ENCODE data around the gene METTL17. TPM values are rescaled to one million over a fixed set of nuclear protein-coding genes. Genes with fewer than 3 reads are reported as not detected.

Gene METTL17
- total RNA-seq, 1 donor from 2014 or later, result 34.4 TPM

DNA sequence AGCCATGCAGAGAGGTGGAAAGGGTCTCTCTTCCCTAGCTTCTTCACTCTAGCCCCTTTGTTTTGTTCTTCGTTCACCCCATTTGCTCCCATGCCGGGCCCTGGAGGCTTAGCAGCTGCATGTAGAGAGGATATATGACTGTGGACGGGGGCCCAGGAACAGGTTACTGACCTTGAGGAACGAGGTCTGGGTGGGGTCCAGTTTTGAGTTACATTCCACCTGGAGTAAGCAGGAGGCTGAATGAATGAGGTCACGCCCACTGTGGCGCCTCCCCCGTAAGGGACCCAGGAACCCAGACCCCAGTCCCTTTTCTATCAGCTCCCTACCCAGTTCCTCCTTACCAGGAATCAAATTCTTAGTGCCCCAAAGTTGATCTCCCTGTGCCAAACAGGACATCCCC lies 28.5 kb downstream of the METTL17 start:
- no peak for DNase-seq (ENCODE audit: low spot score)
- TF ChIP-seq, protein P1, sequence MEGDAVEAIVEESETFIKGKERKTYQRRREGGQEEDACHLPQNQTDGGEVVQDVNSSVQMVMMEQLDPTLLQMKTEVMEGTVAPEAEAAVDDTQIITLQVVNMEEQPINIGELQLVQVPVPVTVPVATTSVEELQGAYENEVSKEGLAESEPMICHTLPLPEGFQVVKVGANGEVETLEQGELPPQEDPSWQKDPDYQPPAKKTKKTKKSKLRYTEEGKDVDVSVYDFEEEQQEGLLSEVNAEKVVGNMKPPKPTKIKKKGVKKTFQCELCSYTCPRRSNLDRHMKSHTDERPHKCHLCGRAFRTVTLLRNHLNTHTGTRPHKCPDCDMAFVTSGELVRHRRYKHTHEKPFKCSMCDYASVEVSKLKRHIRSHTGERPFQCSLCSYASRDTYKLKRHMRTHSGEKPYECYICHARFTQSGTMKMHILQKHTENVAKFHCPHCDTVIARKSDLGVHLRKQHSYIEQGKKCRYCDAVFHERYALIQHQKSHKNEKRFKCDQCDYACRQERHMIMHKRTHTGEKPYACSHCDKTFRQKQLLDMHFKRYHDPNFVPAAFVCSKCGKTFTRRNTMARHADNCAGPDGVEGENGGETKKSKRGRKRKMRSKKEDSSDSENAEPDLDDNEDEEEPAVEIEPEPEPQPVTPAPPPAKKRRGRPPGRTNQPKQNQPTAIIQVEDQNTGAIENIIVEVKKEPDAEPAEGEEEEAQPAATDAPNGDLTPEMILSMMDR (IDR thresholded peaks at IDR 0.05), result no peak
- H3K27ac Mint-ChIP-seq (ENCODE audit: unreplicated experiment), result no peak overlapping the region
- peaks cover 2% of the 10 kb centered on the region for H3K27me3 Mint-ChIP-seq (ENCODE audit: low read depth)
- H3K4me1 Mint-ChIP-seq (ENCODE audit: low read depth), result no peaks in the 10 kb centered on the region
- no peaks in the 10 kb centered on the region for H3K9me3 Mint-ChIP-seq (ENCODE audit: low read depth)
- no peak overlapping the region for H3K4me3 Mint-ChIP-seq (ENCODE audit: unreplicated experiment)
- no peaks in the 10 kb centered on the region for H3K36me3 Mint-ChIP-seq (ENCODE audit: low read depth)

DNA sequence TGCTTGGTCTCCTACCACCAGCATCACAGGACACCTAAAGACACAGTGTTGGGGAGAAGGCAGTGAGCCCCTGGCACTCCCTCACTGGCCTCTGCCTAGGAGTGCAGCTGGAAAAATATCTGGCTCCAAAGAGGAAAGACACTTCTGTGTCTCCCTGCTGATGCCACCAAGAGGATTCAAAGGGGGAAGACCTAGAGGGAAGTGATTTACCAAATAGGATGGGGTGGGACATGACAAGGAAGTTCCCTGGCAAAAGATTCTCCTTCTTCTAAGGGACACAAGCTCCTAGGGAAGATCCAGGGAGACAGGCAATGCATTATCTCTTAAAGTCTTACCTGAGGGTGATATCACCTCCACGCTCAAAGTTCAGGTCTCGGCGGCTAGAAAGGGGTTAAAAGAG lies 29.0 kb downstream of the METTL17 start:
- DNase-seq (ENCODE audit: low spot score), result no peak
- Mint-ChIP-seq H3K27me3 (ENCODE audit: low read depth) (peaks cover 6% of the 10 kb centered on the region), H3K36me3 (ENCODE audit: low read depth) (no peaks in the 10 kb centered on the region), H3K4me1 (ENCODE audit: low read depth) (no peaks in the 10 kb centered on the region), H3K9me3 (ENCODE audit: low read depth) (no peaks in the 10 kb centered on the region), H3K27ac (ENCODE audit: unreplicated experiment) (no peak overlapping the region), H3K4me3 (ENCODE audit: unreplicated experiment) (no peak overlapping the region)
- TF ChIP-seq, protein P1 (IDR thresholded peaks at IDR 0.05), result no peak

DNA sequence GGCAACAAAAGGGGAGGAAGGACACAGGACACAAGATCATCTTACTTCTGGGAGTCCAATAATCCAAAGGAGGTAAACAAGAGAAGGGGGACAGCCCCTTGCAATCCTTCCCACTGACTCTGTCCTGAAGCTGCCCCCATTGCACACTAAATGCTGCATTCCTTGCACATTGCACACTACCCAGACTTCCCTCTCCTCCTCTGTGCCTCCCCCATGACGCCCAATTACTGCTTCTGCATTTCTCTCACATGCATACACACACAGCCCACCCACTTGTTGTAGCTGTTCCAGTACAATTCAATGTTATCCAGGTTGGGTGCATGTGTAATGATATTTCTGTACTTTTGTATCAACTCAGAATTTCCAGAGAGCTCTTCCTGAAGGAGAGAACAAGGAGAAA lies 29.6 kb downstream of the METTL17 start:
- Mint-ChIP-seq H3K27ac (ENCODE audit: unreplicated experiment) (no peak overlapping the region), H3K9me3 (ENCODE audit: low read depth) (no peaks in the 10 kb centered on the region), H3K4me3 (ENCODE audit: unreplicated experiment) (no peak overlapping the region), H3K36me3 (ENCODE audit: low read depth) (no peaks in the 10 kb centered on the region), H3K27me3 (ENCODE audit: low read depth) (peaks cover 10% of the 10 kb centered on the region), H3K4me1 (ENCODE audit: low read depth) (peaks cover 5% of the 10 kb centered on the region)
- DNase-seq (ENCODE audit: low spot score), result no peak
- TF ChIP-seq, protein P1 (IDR thresholded peaks at IDR 0.05), result no peak

DNA sequence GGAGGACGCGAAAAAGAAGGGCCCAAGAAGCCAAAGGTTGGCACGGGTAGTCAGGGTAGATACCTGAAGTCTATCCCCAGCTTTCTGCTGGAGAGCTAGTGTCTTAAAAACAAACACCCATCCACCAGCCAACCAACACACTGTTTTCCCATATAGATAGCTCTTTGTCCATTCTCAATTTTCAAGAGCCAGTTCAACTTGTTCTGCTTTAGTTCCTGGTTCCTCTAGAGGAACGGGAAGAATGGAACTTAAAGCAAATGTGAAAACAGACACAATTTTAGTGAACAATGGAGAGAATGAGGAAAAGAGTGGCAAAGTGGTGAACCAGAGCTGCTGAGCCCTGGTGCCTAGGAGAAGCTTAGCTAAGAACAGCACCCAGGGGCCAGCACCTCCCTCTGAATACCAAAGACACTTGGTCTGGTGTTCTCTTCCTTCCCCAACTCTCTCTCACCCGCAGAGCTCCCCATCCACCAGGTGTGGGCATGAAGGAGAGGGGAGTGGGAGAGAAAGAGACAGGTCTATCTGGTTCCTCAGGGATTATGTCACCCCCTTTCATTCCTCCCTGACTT lies 31.3 kb downstream of the METTL17 start:
- no peak for DNase-seq (ENCODE audit: low spot score)
- Mint-ChIP-seq H3K9me3 (ENCODE audit: low read depth) (no peaks in the 10 kb centered on the region), H3K4me3 (ENCODE audit: unreplicated experiment) (no peak overlapping the region), H3K36me3 (ENCODE audit: low read depth) (no peaks in the 10 kb centered on the region), H3K4me1 (ENCODE audit: low read depth) (peaks cover 7% of the 10 kb centered on the region), H3K27ac (ENCODE audit: unreplicated experiment) (no peak overlapping the region), H3K27me3 (ENCODE audit: low read depth) (peaks cover 10% of the 10 kb centered on the region)
- TF ChIP-seq, protein P1 (IDR thresholded peaks at IDR 0.05), result no peak

DNA sequence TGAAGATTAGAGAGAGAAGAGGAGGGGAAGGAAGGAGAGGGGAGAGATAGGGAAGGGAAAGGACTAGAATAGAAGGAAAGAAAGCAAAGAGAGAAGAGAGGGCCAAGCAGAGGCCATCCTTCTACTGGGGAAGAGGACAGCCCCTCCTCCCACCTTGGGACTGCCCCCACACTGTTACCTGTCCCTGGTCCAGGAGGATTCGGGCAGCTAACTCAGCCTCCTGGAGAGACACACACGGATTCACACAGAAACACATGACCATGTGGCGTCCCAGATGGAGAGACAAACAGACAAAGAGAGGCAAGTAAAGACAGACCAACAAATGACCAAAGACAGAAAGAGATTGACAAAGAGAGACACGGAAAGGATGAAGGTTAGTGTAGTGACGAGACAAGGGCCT lies 32.9 kb downstream of the METTL17 start:
- TF ChIP-seq, protein P1 (IDR thresholded peaks at IDR 0.05), result no peak
- DNase-seq (ENCODE audit: low spot score), result no peak
- Mint-ChIP-seq H3K9me3 (ENCODE audit: low read depth) (no peaks in the 10 kb centered on the region), H3K27me3 (ENCODE audit: low read depth) (peaks cover 10% of the 10 kb centered on the region), H3K27ac (ENCODE audit: unreplicated experiment) (no peak overlapping the region), H3K4me3 (ENCODE audit: unreplicated experiment) (no peak overlapping the region), H3K36me3 (ENCODE audit: low read depth) (no peaks in the 10 kb centered on the region), H3K4me1 (ENCODE audit: low read depth) (peaks cover 10% of the 10 kb centered on the region)
